Measurements from ENCODE around the gene MUSTN1.

MUSTN1 gene

GRCh38 chr3:52783211-52783555, 51.6 kb downstream of the MUSTN1 start:
- DNase-seq: no peak

All from NCI-H69 (cell line).